MCF 10A (cell line): ENCODE measurements around the gene SMURF1. TPM values are rescaled to one million over a fixed set of nuclear protein-coding genes. Genes with fewer than 3 reads are reported as not detected.

ENCODE experiments used
- BruUV-seq: library from RNA; stranded (reverse); fragments of 400-500 nt; replicated peaks from 2 replicates; lab custom pipeline; 2021; lab: Mats Ljungman, UMichigan
- CTCF ChIA-PET: fragments of 300-600 bp; sonication (Branson Sonifier 250); formaldehyde crosslinking; extraction: SDS; loops from one replicate; lab custom pipeline; 2021; ENCODE audit warnings: antibody characterized with exemption, inconsistent platforms; lab: Yijun Ruan, JAX
- POLR2A ChIA-PET: fragments of 300-600, 350-650 bp; sonication (Branson Sonifier 250); formaldehyde crosslinking; extraction: SDS; loops from one replicate; lab custom pipeline; 2020; ENCODE audit warnings: antibody characterized with exemption, inconsistent platforms; lab: Yijun Ruan, JAX
- DNase-seq: peaks from one replicate; pipeline ENCODE4 v3.0.0-alpha.2; 2018; ENCODE audit not compliant: unreplicated experiment
- H3K27ac Mint-ChIP-seq: one replicate; pipeline ENCODE4 v1.8.0; 2022; ENCODE audit warnings: mild to moderate bottlenecking, low read depth, mixed read lengths; ENCODE audit not compliant: unreplicated experiment
- H3K27me3 Mint-ChIP-seq: one replicate; pipeline ENCODE4 v1.8.0; 2022; ENCODE audit warnings: mixed read lengths; ENCODE audit not compliant: insufficient read depth, unreplicated experiment
- H3K36me3 Mint-ChIP-seq: one replicate; pipeline ENCODE4 v1.8.0; 2022; ENCODE audit warnings: mild to moderate bottlenecking, moderate library complexity, mixed read lengths; ENCODE audit not compliant: insufficient read depth, unreplicated experiment
- H3K4me1 Mint-ChIP-seq: one replicate; pipeline ENCODE4 v1.8.0; 2022; ENCODE audit warnings: mixed read lengths; ENCODE audit not compliant: insufficient read depth, unreplicated experiment
- H3K4me3 Mint-ChIP-seq: one replicate; pipeline ENCODE4 v1.8.0; 2022; ENCODE audit warnings: mild to moderate bottlenecking, moderate library complexity, mixed read lengths; ENCODE audit not compliant: unreplicated experiment
- H3K9me3 Mint-ChIP-seq: one replicate; pipeline ENCODE4 v1.8.0; 2022; ENCODE audit warnings: mixed read lengths; ENCODE audit not compliant: unreplicated experiment
- CTCF ChIP-seq: fragments of 200-600 bp; IDR thresholded peaks from one replicate; pipeline ENCODE4 v1.8.0; 2022; ENCODE audit warnings: antibody characterized with exemption, mild to moderate bottlenecking; ENCODE audit not compliant: unreplicated experiment
- intact Hi-C: fragments of 100-400 bp; cut with micrococcal nuclease; formaldehyde crosslinking; loops from 2 replicates; pipeline ENCODE4 v1.14.1; 2022
- total RNA-seq: library from RNA; stranded (reverse); gene quantifications from 2 replicates; pipeline ENCODE4 v1.2.3, GENCODE V29; 2022

SMURF1 gene
- total RNA-seq, 1 experiment from 2014 or later, result 19.9 TPM

GRCh38 chr7:99035723-99036545 lies 108.0 kb downstream of the SMURF1 start:
- no peaks in the 10 kb centered on the region for H3K9me3 Mint-ChIP-seq
- H3K27ac Mint-ChIP-seq, result no peak overlapping the region
- POLR2A ChIA-PET, result no interaction called here
- H3K27me3 Mint-ChIP-seq, result no peaks in the 10 kb centered on the region
- no peak for TF ChIP-seq CTCF
- intact Hi-C loops, result no loop called here
- CTCF ChIA-PET, result interaction anchor here (0.6 to 12.6 kb wide), 8 partner anchors 20 to 288 kb away, joined by 3 to 138 read pairs (median 3); no protein-coding TSS in a partner anchor
- H3K36me3 Mint-ChIP-seq, result peaks cover 80% of the 10 kb centered on the region
- H3K4me3 Mint-ChIP-seq, result no peak overlapping the region
- no peak for DNase-seq
- no peaks in the 10 kb centered on the region for H3K4me1 Mint-ChIP-seq
- no TSS peak for BruUV-seq

GRCh38 chr7:99034932-99035722 lies 108.8 kb downstream of the SMURF1 start:
- POLR2A ChIA-PET, result interaction anchor here (1.3 kb wide), 1 partner anchor 14 kb away, joined by 3 read pairs; no protein-coding TSS in a partner anchor
- TF ChIP-seq CTCF, result no peak
- H3K27me3 Mint-ChIP-seq, result no peaks in the 10 kb centered on the region
- H3K27ac Mint-ChIP-seq, result no peak overlapping the region
- H3K36me3 Mint-ChIP-seq, result peaks cover 80% of the 10 kb centered on the region
- H3K9me3 Mint-ChIP-seq, result no peaks in the 10 kb centered on the region
- DNase-seq, result no peak
- intact Hi-C loops, result no loop called here
- CTCF ChIA-PET, result interaction anchor here (0.8 to 12.6 kb wide), 2 partner anchors 269 to 278 kb away, joined by 3 to 138 read pairs; no protein-coding TSS in a partner anchor
- no peaks in the 10 kb centered on the region for H3K4me1 Mint-ChIP-seq
- no TSS peak for BruUV-seq
- H3K4me3 Mint-ChIP-seq, result no peak overlapping the region

GRCh38 chr7:99033765-99034164 lies 110.1 kb downstream of the SMURF1 start:
- H3K9me3 Mint-ChIP-seq, result no peaks in the 10 kb centered on the region
- no peak overlapping the region for H3K4me3 Mint-ChIP-seq
- no peak overlapping the region for H3K27ac Mint-ChIP-seq
- no TSS peak for BruUV-seq
- no peak for DNase-seq
- no peaks in the 10 kb centered on the region for H3K4me1 Mint-ChIP-seq
- no peaks in the 10 kb centered on the region for H3K27me3 Mint-ChIP-seq
- POLR2A ChIA-PET, result no interaction called here
- peaks cover 80% of the 10 kb centered on the region for H3K36me3 Mint-ChIP-seq
- CTCF ChIA-PET, result interaction anchor here (0.6 to 12.6 kb wide), 2 partner anchors 279 to 286 kb away, joined by 3 to 138 read pairs; no protein-coding TSS in a partner anchor
- TF ChIP-seq CTCF, result no peak
- intact Hi-C loops, result no loop called here

- no peak overlapping the region for H3K4me3 Mint-ChIP-seq
- intact Hi-C loops, result no loop called here
- CTCF ChIA-PET, result no interaction called here
- no peaks in the 10 kb centered on the region for H3K9me3 Mint-ChIP-seq
- H3K36me3 Mint-ChIP-seq, result peaks cover 80% of the 10 kb centered on the region
- no peak for DNase-seq
- H3K27me3 Mint-ChIP-seq, result no peaks in the 10 kb centered on the region
- POLR2A ChIA-PET, result no interaction called here
- H3K27ac Mint-ChIP-seq, result no peak overlapping the region
- TF ChIP-seq CTCF, result no peak
- no peaks in the 10 kb centered on the region for H3K4me1 Mint-ChIP-seq
- no TSS peak for BruUV-seq
Observed at GRCh38 chr7:99032928-99033327, 111.0 kb downstream of the SMURF1 start.
